ENCODE results near the gene GJA5.

- no peak for TF ChIP-seq EZH2phosphoT487 (IDR thresholded peaks at IDR 0.05; ENCODE audit: insufficient read depth, low read depth)
- TF ChIP-seq EZH2 (IDR thresholded peaks at IDR 0.05; ENCODE audit: insufficient read depth, poor library complexity, severe bottlenecking) = no peak
These were observed 31.5 kb upstream of the GJA5 start for GRCh38 chr1:147791876-147792275.

Data from GM23248 (cell line).